HEK293 (cell line): ENCODE data around the gene SPRR4.

Experiments
- CTCF ChIA-PET: fragments of 350-600 bp; formaldehyde crosslinking; extraction: SDS; loops from one replicate; lab custom pipeline; 2021; ENCODE audit warnings: antibody characterized with exemption; lab: Yijun Ruan, JAX
- POLR2A ChIA-PET: fragments of 300-600 bp; formaldehyde crosslinking; extraction: SDS; loops from one replicate; lab custom pipeline; 2020; ENCODE audit warnings: antibody characterized with exemption, inconsistent platforms; lab: Yijun Ruan, JAX
- H3K27ac ChIP-seq: fragments of 200-500 bp; sonication (Bioruptor generic); 2 replicates; pipeline ENCODE4 v1.5.1; 2014; ENCODE audit warnings: low read depth, low read length, control low read depth, inconsistent platforms; ENCODE audit errors: extremely low read depth
- H3K36me3 ChIP-seq, 2 experiments: fragments of 200-500 bp in 1 of 2; sonication (Bioruptor generic) in 1 of 2; 1 replicate in 1 of 2; 2 replicates in 1 of 2; pipeline ENCODE4 v1.5.1; 2014 to 2017; ENCODE audit warnings: inconsistent platforms in 2 of 2, low read length in 2 of 2; ENCODE audit not compliant: control insufficient read depth in 2 of 2, insufficient read depth in 1 of 2
- H3K4me1 ChIP-seq: fragments of 200-500 bp; sonication (Bioruptor generic); 2 replicates; pipeline ENCODE4 v1.5.1; 2014; ENCODE audit warnings: mild to moderate bottlenecking, low read length, inconsistent platforms; ENCODE audit not compliant: control insufficient read depth, insufficient read depth
- H3K4me3 ChIP-seq: 2 replicates; pipeline ENCODE4 v1.5.1; 2011; ENCODE audit warnings: low read depth, mild to moderate bottlenecking, control low read depth, low read length, moderate library complexity
- H3K9me3 ChIP-seq: fragments of 200-500 bp; sonication (Bioruptor generic); 2 replicates; pipeline ENCODE4 v1.5.1; 2014; ENCODE audit warnings: low read depth, low read length, inconsistent platforms; ENCODE audit not compliant: control insufficient read depth, insufficient read depth
- FEZF1 ChIP-seq: fragments of 450-650 bp; formaldehyde crosslinking; IDR thresholded peaks from 2 replicates; pipeline ENCODE4 v1.5.1; 2016; ENCODE audit warnings: missing biosample characterization, missing genetic modification characterization
- OVOL3 ChIP-seq: fragments of 450-650 bp; formaldehyde crosslinking; IDR thresholded peaks from 2 replicates; pipeline ENCODE4 v1.5.1; 2016; ENCODE audit warnings: missing biosample characterization, missing genetic modification characterization
- RBAK ChIP-seq: fragments of 450-650 bp; formaldehyde crosslinking; IDR thresholded peaks from 2 replicates; pipeline ENCODE4 v1.5.1; 2016; ENCODE audit warnings: missing biosample characterization, missing genetic modification characterization
- REST ChIP-seq: fragments of 450-650 bp; formaldehyde crosslinking; IDR thresholded peaks from 2 replicates; pipeline ENCODE4 v1.5.1; 2016; ENCODE audit warnings: missing biosample characterization, missing genetic modification characterization
- SCRT1 ChIP-seq: fragments of 450-650 bp; formaldehyde crosslinking; IDR thresholded peaks from 2 replicates; pipeline ENCODE4 v1.5.1; 2016; ENCODE audit warnings: missing biosample characterization, missing genetic modification characterization, borderline replicate concordance
- YY1 ChIP-seq: fragments of 450-650 bp; formaldehyde crosslinking; IDR thresholded peaks from 2 replicates; pipeline ENCODE4 v1.5.1; 2018; ENCODE audit warnings: missing biosample characterization, missing genetic modification characterization
- ZBTB21 ChIP-seq: fragments of 450-650 bp; formaldehyde crosslinking; IDR thresholded peaks from 2 replicates; pipeline ENCODE4 v1.5.1; 2017; ENCODE audit warnings: missing biosample characterization, missing genetic modification characterization
- ZBTB26 ChIP-seq: fragments of 450-650 bp; formaldehyde crosslinking; optimal IDR thresholded peaks from 2 replicates; pipeline ENCODE3; 2016; ENCODE audit warnings: missing biosample characterization, mild to moderate bottlenecking, missing genetic modification characterization
- ZBTB48 ChIP-seq: fragments of 450-650 bp; formaldehyde crosslinking; IDR thresholded peaks from 2 replicates; pipeline ENCODE4 v1.5.1; 2016; ENCODE audit warnings: missing biosample characterization, missing genetic modification characterization
- ZFP37 ChIP-seq: fragments of 450-650 bp; formaldehyde crosslinking; IDR thresholded peaks from 2 replicates; pipeline ENCODE4 v1.5.1; 2016; ENCODE audit warnings: missing biosample characterization, missing genetic modification characterization
- ZNF10 ChIP-seq: fragments of 450-650 bp; formaldehyde crosslinking; IDR thresholded peaks from 2 replicates; pipeline ENCODE4 v1.5.1; 2017; ENCODE audit warnings: missing biosample characterization, missing genetic modification characterization
- ZNF133 ChIP-seq: fragments of 450-650 bp; formaldehyde crosslinking; IDR thresholded peaks from 2 replicates; pipeline ENCODE4 v1.5.1; 2016; ENCODE audit warnings: missing biosample characterization, missing genetic modification characterization
- ZNF140 ChIP-seq: fragments of 450-650 bp; formaldehyde crosslinking; IDR thresholded peaks from 2 replicates; pipeline ENCODE4 v1.5.1; 2016; ENCODE audit warnings: missing biosample characterization, missing genetic modification characterization
- ZNF146 ChIP-seq: fragments of 450-650 bp; formaldehyde crosslinking; IDR thresholded peaks from 2 replicates; pipeline ENCODE4 v1.5.1; 2016; ENCODE audit warnings: missing biosample characterization, missing genetic modification characterization
- ZNF211 ChIP-seq: fragments of 450-650 bp; formaldehyde crosslinking; IDR thresholded peaks from 2 replicates; pipeline ENCODE4 v1.5.1; 2016; ENCODE audit warnings: low read depth, missing biosample characterization, missing genetic modification characterization
- ZNF302 ChIP-seq: fragments of 450-650 bp; formaldehyde crosslinking; IDR thresholded peaks from 2 replicates; pipeline ENCODE4 v1.5.1; 2016; ENCODE audit warnings: missing biosample characterization, missing genetic modification characterization, low read depth
- ZNF394 ChIP-seq: fragments of 450-650 bp; formaldehyde crosslinking; IDR thresholded peaks from 2 replicates; pipeline ENCODE4 v1.5.1; 2016; ENCODE audit warnings: missing biosample characterization, missing genetic modification characterization, mild to moderate bottlenecking, moderate library complexity, borderline replicate concordance
- ZNF398 ChIP-seq: fragments of 450-650 bp; formaldehyde crosslinking; IDR thresholded peaks from 2 replicates; pipeline ENCODE4 v1.5.1; 2017; ENCODE audit warnings: missing biosample characterization, missing genetic modification characterization
- ZNF416 ChIP-seq: fragments of 450-650 bp; formaldehyde crosslinking; IDR thresholded peaks from 2 replicates; pipeline ENCODE4 v1.5.1; 2016; ENCODE audit warnings: missing biosample characterization, missing genetic modification characterization
- ZNF510 ChIP-seq: fragments of 450-650 bp; formaldehyde crosslinking; IDR thresholded peaks from 2 replicates; pipeline ENCODE4 v1.5.1; 2018; ENCODE audit warnings: mild to moderate bottlenecking, missing genetic modification characterization, missing biosample characterization; ENCODE audit not compliant: insufficient replicate concordance
- ZNF548 ChIP-seq: fragments of 450-650 bp; formaldehyde crosslinking; IDR thresholded peaks from 2 replicates; pipeline ENCODE4 v1.5.1; 2016; ENCODE audit warnings: missing biosample characterization, missing genetic modification characterization
- ZNF629 ChIP-seq: fragments of 450-650 bp; formaldehyde crosslinking; IDR thresholded peaks from 2 replicates; pipeline ENCODE4 v1.5.1; 2017; ENCODE audit warnings: missing biosample characterization, missing genetic modification characterization
- ZNF645 ChIP-seq: fragments of 450-650 bp; formaldehyde crosslinking; IDR thresholded peaks from 2 replicates; pipeline ENCODE4; 2016; ENCODE audit warnings: missing biosample characterization, missing genetic modification characterization
- ZNF660 ChIP-seq: fragments of 450-650 bp; IDR thresholded peaks from 2 replicates; pipeline ENCODE4 v1.5.1; 2018; ENCODE audit warnings: missing biosample characterization, mild to moderate bottlenecking, missing genetic modification characterization
- ZNF701 ChIP-seq: fragments of 450-650 bp; formaldehyde crosslinking; IDR thresholded peaks from 2 replicates; pipeline ENCODE4 v1.5.1; 2016; ENCODE audit warnings: missing biosample characterization, missing genetic modification characterization
- ZNF843 ChIP-seq: fragments of 450-650 bp; formaldehyde crosslinking; IDR thresholded peaks from 2 replicates; pipeline ENCODE4 v1.5.1; 2016; ENCODE audit warnings: missing biosample characterization, missing genetic modification characterization
- ZSCAN4 ChIP-seq: fragments of 450-650 bp; formaldehyde crosslinking; IDR thresholded peaks from 2 replicates; pipeline ENCODE4 v1.5.1; 2017; ENCODE audit warnings: missing biosample characterization, missing genetic modification characterization

The SPRR4 gene

GRCh38 chr1:152953761-152954160 lies 16.7 kb upstream of the SPRR4 start (continued):
- TF ChIP-seq ZNF510 (tag by site-specific recombination) = no peak

- ChIA-PET CTCF (interaction anchor here (0.9 to 1.5 kb wide), 3 partner anchors 10 to 238 kb away, joined by 3 to 5 read pairs (median 3); no protein-coding TSS in a partner anchor), POLR2A (no interaction called here)
- no peak overlapping the region for H3K4me3 ChIP-seq
- no peaks in the 10 kb centered on the region for H3K36me3 ChIP-seq
- no peaks in the 10 kb centered on the region for H3K9me3 ChIP-seq
- TF ChIP-seq YY1 (tag by site-specific recombination) = no peak
- TF ChIP-seq ZNF645 = no peak
- no peak for TF ChIP-seq ZNF394
- no peak for TF ChIP-seq OVOL3
- no peak for TF ChIP-seq ZBTB21
- TF ChIP-seq ZNF548 (tag by site-specific recombination) = no peak
- no peak for TF ChIP-seq SCRT1
- TF ChIP-seq ZNF416 (tag by site-specific recombination) = no peak
- TF ChIP-seq ZNF140 = no peak
- TF ChIP-seq ZNF10 = no peak
- no peak for TF ChIP-seq FEZF1
- TF ChIP-seq ZNF133 (tag by site-specific recombination) = no peak
- H3K27ac ChIP-seq = no peak overlapping the region
- no peaks in the 10 kb centered on the region for H3K4me1 ChIP-seq
These were observed 16.0 kb upstream of the SPRR4 start for GRCh38 chr1:152954436-152954835.

GRCh38 chr1:152957561-152957960 lies 12.9 kb upstream of the SPRR4 start:
- Histone ChIP-seq H3K36me3 (no peaks in the 10 kb centered on the region), H3K4me1 (no peaks in the 10 kb centered on the region), H3K4me3 (no peak overlapping the region), H3K9me3 (no peaks in the 10 kb centered on the region), H3K27ac (no peak overlapping the region)
- ChIA-PET POLR2A (no interaction called here), CTCF (interaction anchor here (0.9 kb wide), 1 partner anchor 86 kb away, joined by 3 read pairs; no protein-coding TSS in a partner anchor)
- TF ChIP-seq ZNF701 (tag by site-specific recombination) (no peak), ZNF843 (tag by site-specific recombination) (no peak), ZFP37 (tag by site-specific recombination) (no peak), ZNF398 (no peak), ZNF10 (no peak), RBAK (no peak), ZNF302 (no peak), ZNF660 (tag by site-specific recombination) (no peak), REST (tag by site-specific recombination) (no peak), ZBTB26 (tag by site-specific recombination) (no peak), ZSCAN4 (tag by site-specific recombination) (no peak), ZNF629 (no peak), ZNF146 (tag by site-specific recombination) (no peak), ZBTB48 (tag by site-specific recombination) (no peak), ZNF211 (no peak)
